ENCODE data around the gene HSD11B2. TPM values are rescaled to one million over a fixed set of nuclear protein-coding genes. Genes with fewer than 3 reads are reported as not detected.

The HSD11B2 gene
- total and polyA plus RNA-seq, 2 of the 8 experiments (the other 6 are each of a cell fraction or from before 2014, with no cell fraction given) = 28.7 to 32.9 TPM

GRCh38 chr16:67426950-67427349 lies 4.0 kb upstream of the HSD11B2 start:
- no peak for FAIRE-seq
- WGBS, 2 experiments (ENCODE audit: extremely low coverage in 1 of 2, insufficient coverage in 1 of 2, insufficient read length in 1 of 2, insufficient replicate concordance in 2 of 2, low coverage in 1 of 2, low lambda C conversion rate in 2 of 2, missing lambda C conversion rate in 1 of 2) = 88% methylated on average over 7 of the region's 7 CpGs; no CpG with 5 or more reads in 1 of the 2 experiments

More at GRCh38 chr16:67426950-67427349, 4.0 kb upstream of the HSD11B2 start:
- no peak overlapping the region for H4K91ac ChIP-seq (replicated peaks; ENCODE audit: insufficient read length, low read length)
- peaks cover 6% of the 10 kb centered on the region; the same call in 1 of the 2 replicates for H3K79me1 ChIP-seq (ENCODE audit: low read depth, low read length)
- H2BK20ac ChIP-seq (ENCODE audit: low read length) = peak overlapping the region; percentile 3; the same call in 1 of the 2 replicates
- CTCF ChIA-PET (ENCODE audit: partially characterized antibody) = interaction anchor here (1.0 to 24.6 kb wide), 18 partner anchors 8 to 181 kb away, joined by 3 to 476 read pairs (median 7); partner anchors contain the start of genes TPPP3 and ZDHHC1
- 0 out of 2 replicates have a peak overlapping the region, but pooled peaks have one; percentile 34 for H2AK5ac ChIP-seq (ENCODE audit: low read depth, low read length)
- peaks cover 17% of the 10 kb centered on the region; the same call in 1 of the 2 replicates for H3K23me2 ChIP-seq (ENCODE audit: low read depth, low read length)
- H2BK120ac ChIP-seq (replicated peaks; ENCODE audit: low read depth, low read length) = no peak overlapping the region
- H3K14ac ChIP-seq (ENCODE audit: insufficient read length) = no peak overlapping the region
- H3K9ac ChIP-seq (replicated peaks in 1 of 4; ENCODE audit: extremely low read depth in 1 of 4, low read depth in 3 of 4, low read length in 3 of 4) = no peak overlapping the region
- POLR2A ChIA-PET (ENCODE audit: partially characterized antibody) = interaction anchor here (0.9 kb wide), 2 partner anchors 11 to 24 kb away, joined by 3 read pairs; partner anchors contain the start of gene ZDHHC1
- no peaks in the 10 kb centered on the region for H4K20me1 ChIP-seq (replicated peaks in 1 of 2; ENCODE audit: control insufficient read depth in 1 of 2, insufficient read depth in 2 of 2, low read length in 2 of 2)
- H2AFZ ChIP-seq (ENCODE audit: low read length) = no peak overlapping the region
- peak overlapping the region; percentile 87; the same call in 1 of the 2 replicates for H2BK12ac ChIP-seq (ENCODE audit: low read depth, low read length)
- peaks cover 25 to 52% (median 39%) of the 10 kb centered on the region in 4 experiments for H3K4me1 ChIP-seq (replicated peaks in 1 of 4; ENCODE audit: control insufficient read depth in 3 of 4, insufficient read depth in 4 of 4, low read length in 3 of 4)
- H4K5ac ChIP-seq (ENCODE audit: insufficient read length, low read depth, low read length) = no peak overlapping the region
- H3K27me3 ChIP-seq (replicated peaks in 1 of 4; ENCODE audit: control insufficient read depth in 3 of 4, extremely low read depth in 1 of 4, insufficient read depth in 3 of 4, low read length in 3 of 4) = peaks cover 0 to 19% (median 15%) of the 10 kb centered on the region in 4 experiments; a peak in 6 of 7 replicates
- peak overlapping the region; percentile 13 for H3K4ac ChIP-seq (replicated peaks; ENCODE audit: insufficient read length, low read depth, low read length)
- TF ChIP-seq CHD1 (IDR thresholded peaks at IDR 0.05; ENCODE audit: low read depth, low read length) (no peak), JUND (IDR thresholded peaks at IDR 0.05; ENCODE audit: low read length) (no peak), RAD21 (IDR thresholded peaks at IDR 0.05 in 1 of 2, conservative IDR thresholded peaks at IDR 0.05 in 1 of 2; ENCODE audit: low read depth in 2 of 2, low read length in 2 of 2) (no peak), SUZ12 (IDR thresholded peaks at IDR 0.05; ENCODE audit: low read length) (no peak), EGR1 (IDR thresholded peaks at IDR 0.05; ENCODE audit: borderline replicate concordance, low read depth, low read length) (no peak)
- H3K27ac ChIP-seq (ENCODE audit: low read depth, low read length) = no peak overlapping the region
- no peaks in the 10 kb centered on the region for H3K36me3 ChIP-seq (ENCODE audit: control insufficient read depth in 2 of 4, insufficient read depth in 4 of 4, low read length in 3 of 4)
- H4K8ac ChIP-seq (ENCODE audit: extremely low read depth, insufficient read depth, low read length) = no peak overlapping the region; the same call in 1 of the 2 replicates
- no peak for DNase-seq (ENCODE audit: low read depth in 1 of 2, low spot score in 2 of 2)
- no peak overlapping the region for H3K56ac ChIP-seq (replicated peaks; ENCODE audit: insufficient read length, low read depth, low read length)
- 0 out of 2 replicates have a peak overlapping the region, but pooled peaks have one; percentile 75 for H2BK5ac ChIP-seq (ENCODE audit: low read depth, low read length)
- H2BK15ac ChIP-seq (ENCODE audit: low read length) = peak overlapping the region; percentile 55; the same call in 1 of the 2 replicates
- H3K9me3 ChIP-seq (ENCODE audit: insufficient read depth in 2 of 2, low read depth in 1 of 2, low read length in 1 of 2) = no peaks in the 10 kb centered on the region
- H3K23ac ChIP-seq (ENCODE audit: insufficient read length) = no peak overlapping the region
- H3K18ac ChIP-seq (ENCODE audit: extremely low read depth, low read length) = peak overlapping the region; percentile 7
- H3K79me2 ChIP-seq (ENCODE audit: control insufficient read depth in 1 of 2, insufficient read depth in 2 of 2, low read length in 2 of 2) = no peaks in the 10 kb centered on the region
- H3K4me2 ChIP-seq (ENCODE audit: insufficient read depth in 1 of 2, low read depth in 2 of 2, low read length in 2 of 2) = no peak overlapping the region
- no peak overlapping the region for H3K4me3 ChIP-seq (ENCODE audit: extremely low read depth in 1 of 4, insufficient read depth in 2 of 4, low read depth in 3 of 4, low read length in 4 of 4)
